Neural cell (in vitro differentiated cells): Measurements from ENCODE around the gene TRIO.

Source experiments
- CTCF ChIP-seq: fragments of 450-650 bp; IDR thresholded peaks from 2 replicates; pipeline ENCODE4 v1.5.1; 2014; ENCODE audit warnings: antibody characterized with exemption, mild to moderate bottlenecking, moderate library complexity; ENCODE audit not compliant: poor library complexity, severe bottlenecking
- EZH2 ChIP-seq: fragments of 200-600, 300-800 bp; shearing (Covaris generic), sonication (generic); IDR thresholded peaks from 2 replicates; pipeline ENCODE4 v1.6.1; 2014; ENCODE audit warnings: antibody characterized with exemption, low read length, borderline replicate concordance, mild to moderate bottlenecking; ENCODE audit not compliant: insufficient read depth, poor library complexity, severe bottlenecking
- POLR2AphosphoS5 ChIP-seq: IDR thresholded peaks from 2 replicates; pipeline ENCODE4 v1.6.1; 2012
- RAD21 ChIP-seq: fragments of 450-650 bp; conservative IDR thresholded peaks from 2 replicates; pipeline ENCODE4 v1.6.1; 2014; ENCODE audit warnings: antibody characterized with exemption, mild to moderate bottlenecking, moderate library complexity

- TF ChIP-seq RAD21, result no peak
- TF ChIP-seq CTCF, result no peak
- no peak for TF ChIP-seq POLR2AphosphoS5
- TF ChIP-seq EZH2, result no peak
Measured at GRCh38 chr5:14178091-14178490, 34.9 kb downstream of the TRIO start.
